ENCODE data around the gene LENG1.

Gene LENG1

GRCh38 chr19:54173359-54173699 lies 13.8 kb upstream of the LENG1 start:
- H3K4me3 ChIP-seq (ENCODE audit: low read depth, low read length), result no peak overlapping the region
- TF ChIP-seq ZNF391 (tag by site-specific recombination; IDR thresholded peaks at IDR 0.05; ENCODE audit: borderline replicate concordance, low read depth) (no peak), ZNF433 (tag by site-specific recombination; IDR thresholded peaks at IDR 0.05; ENCODE audit: low read depth) (no peak), ZNF2 (tag by site-specific recombination; IDR thresholded peaks at IDR 0.05) (no peak), ZBTB7A (tag by site-specific recombination; IDR thresholded peaks at IDR 0.05; ENCODE audit: low read depth) (no peak), ZNF660 (tag by site-specific recombination; IDR thresholded peaks at IDR 0.05) (no peak), ZNF350 (tag by site-specific recombination; IDR thresholded peaks at IDR 0.05) (no peak), ZNF248 (tag by site-specific recombination; IDR thresholded peaks at IDR 0.05) (no peak), ZNF280C (tag by site-specific recombination; IDR thresholded peaks at IDR 0.05) (no peak), IKZF3 (tag by site-specific recombination; IDR thresholded peaks at IDR 0.05) (no peak)
- H3K9me3 ChIP-seq (ENCODE audit: control insufficient read depth, insufficient read depth, low read depth, low read length), result no peaks in the 10 kb centered on the region
- peaks cover 10 to 11% of the 10 kb centered on the region in 2 experiments; a peak in 2 of 3 replicates for H3K36me3 ChIP-seq (ENCODE audit: control insufficient read depth in 2 of 2, insufficient read depth in 1 of 2, low read length in 2 of 2)
- ChIA-PET POLR2A (interaction anchor here (1.8 to 10.2 kb wide), 5 partner anchors 11 to 36 kb away, joined by 5 to 90 read pairs (median 17); partner anchors contain the start of genes CNOT3, LENG1, MBOAT7 and RPS9), CTCF (interaction anchor here (0.5 to 1.5 kb wide), 9 partner anchors 12 to 217 kb away, joined by 3 to 7 read pairs (median 4); partner anchors contain the start of gene LILRA4)
- H3K27ac ChIP-seq (ENCODE audit: extremely low read depth, low read depth, low read length), result no peak overlapping the region
- H3K4me1 ChIP-seq (ENCODE audit: control insufficient read depth, insufficient read depth, low read length), result no peaks in the 10 kb centered on the region

- Histone ChIP-seq H3K27ac (ENCODE audit: extremely low read depth, low read depth, low read length) (no peak within 1 kb of the TSS), H3K4me1 (ENCODE audit: control insufficient read depth, insufficient read depth, low read length) (no peaks in the 10 kb centered on the region), H3K36me3 (ENCODE audit: control insufficient read depth in 2 of 2, insufficient read depth in 1 of 2, low read length in 2 of 2) (peaks cover 5 to 7% of the 10 kb centered on the region in 2 experiments; a peak in 2 of 3 replicates), H3K4me3 (ENCODE audit: low read depth, low read length) (peak within 1 kb of the TSS; percentile 41), H3K9me3 (ENCODE audit: control insufficient read depth, insufficient read depth, low read depth, low read length) (no peaks in the 10 kb centered on the region)
- CTCF ChIA-PET, result interaction anchor here (0.6 to 1.5 kb wide), 9 partner anchors 12 to 218 kb away, joined by 3 to 7 read pairs (median 4); no protein-coding TSS in a partner anchor
- POLR2A ChIA-PET, result interaction anchor here (0.5 to 10.2 kb wide), 6 partner anchors 11 to 58 kb away, joined by 3 to 90 read pairs (median 16); partner anchors contain the start of genes CNOT3, LENG1, MBOAT7 and RPS9
- TF ChIP-seq ZNF48 (tag by site-specific recombination; IDR thresholded peaks at IDR 0.05) (no peak), PRDM2 (tag by site-specific recombination; IDR thresholded peaks at IDR 0.05; ENCODE audit: borderline replicate concordance) (no peak), GLIS1 (tag by site-specific recombination; IDR thresholded peaks at IDR 0.05) (peak; percentile 90), SP3 (tag by site-specific recombination; IDR thresholded peaks at IDR 0.05) (peak; percentile 38), PRDM10 (tag by site-specific recombination; IDR thresholded peaks at IDR 0.05) (peak; percentile 75), ZNF24 (tag by site-specific recombination; IDR thresholded peaks at IDR 0.05) (no peak), GLIS2 (tag by site-specific recombination; IDR thresholded peaks at IDR 0.05) (peak; percentile 31; the same call in 1 of the 2 replicates), ZFHX2 (tag by site-specific recombination; conservative IDR thresholded peaks at IDR 0.05) (peak; percentile 8; the same call in 1 of the 2 replicates), ZNF76 (tag by site-specific recombination; IDR thresholded peaks at IDR 0.05; ENCODE audit: borderline replicate concordance, low read depth) (peak; percentile 70), ZEB2 (tag by site-specific recombination; IDR thresholded peaks at IDR 0.05) (peak; percentile 67), ZIC2 (tag by site-specific recombination; IDR thresholded peaks at IDR 0.05) (peak; percentile 53; the same call in 1 of the 2 replicates)
Measured at GRCh38 chr19:54172471-54173358, 13.2 kb upstream of the LENG1 start, which contains the start of gene TMC4. TMC4 (minus strand) TSS chr19:54173160; CDS start chr19:54173117, 43 bp downstream.
